OCI-LY7 (cell line): Measurements from ENCODE around the gene CARD10. TPM values are rescaled to one million over a fixed set of nuclear protein-coding genes. Genes with fewer than 3 reads are reported as not detected.

Experiments
- BruUV-seq: library from RNA; stranded (reverse); fragments of 400-500 nt; replicated peaks from 2 replicates; lab custom pipeline; 2021; lab: Mats Ljungman, UMichigan
- CTCF ChIA-PET: fragments of 300-600 bp; sonication (Branson Sonifier 250); formaldehyde crosslinking; loops from one replicate; lab custom pipeline; 2022; ENCODE audit warnings: antibody characterized with exemption; ENCODE audit not compliant: unreplicated experiment; lab: Charles Lee
- POLR2A ChIA-PET: fragments of 300-600 bp; sonication (Branson Sonifier 250); formaldehyde crosslinking; loops from one replicate; lab custom pipeline; 2022; ENCODE audit warnings: antibody characterized with exemption; lab: Charles Lee
- DNase-seq: peaks from one replicate; pipeline ENCODE4 v3.0.0-alpha.2; 2015; ENCODE audit warnings: low spot score
- H2AFZ ChIP-seq: fragments of 200-600 bp; sonication (generic), shearing (Covaris generic); 2 replicates; pipeline ENCODE4 v1.6.1; 2014; ENCODE audit warnings: mild to moderate bottlenecking, antibody characterized with exemption, low read length, moderate library complexity
- H3K27ac ChIP-seq: fragments of 200-600 bp; sonication (generic); 2 replicates; pipeline ENCODE4 v1.5.1; 2014; ENCODE audit warnings: mixed run types, low read depth, mild to moderate bottlenecking, moderate library complexity, low read length, inconsistent platforms; ENCODE audit not compliant: poor library complexity, severe bottlenecking
- H3K36me3 ChIP-seq: fragments of 200-600 bp; sonication (generic); 2 replicates; pipeline ENCODE4 v1.6.1; 2014; ENCODE audit warnings: mild to moderate bottlenecking, antibody characterized with exemption, low read length, moderate library complexity, mixed read lengths; ENCODE audit not compliant: insufficient read depth
- H3K4me1 ChIP-seq: fragments of 200-600 bp; sonication (generic); 2 replicates; pipeline ENCODE4 v1.5.1; 2014; ENCODE audit warnings: mild to moderate bottlenecking, low read length; ENCODE audit not compliant: insufficient read depth, poor library complexity, severe bottlenecking
- H3K4me2 ChIP-seq: fragments of 200-600 bp; sonication (generic); 2 replicates; pipeline ENCODE4 v1.6.1; 2014; ENCODE audit warnings: mild to moderate bottlenecking, low read length
- H3K4me3 ChIP-seq: fragments of 200-600 bp; sonication (generic); 2 replicates; pipeline ENCODE4 v1.5.1; 2014; ENCODE audit warnings: mild to moderate bottlenecking, low read depth, low read length; ENCODE audit not compliant: poor library complexity, severe bottlenecking
- H3K79me2 ChIP-seq: fragments of 200-600 bp; sonication (generic); 2 replicates; pipeline ENCODE4 v1.6.1; 2016; ENCODE audit warnings: low read depth, mild to moderate bottlenecking, low read length, moderate library complexity, mixed read lengths; ENCODE audit not compliant: insufficient read depth
- H3K9me2 ChIP-seq: fragments of 200-600 bp; sonication (generic); 2 replicates; pipeline ENCODE4 v1.6.1; 2016; ENCODE audit warnings: mild to moderate bottlenecking, low read length, mixed read lengths; ENCODE audit not compliant: insufficient read depth
- H3K9me3 ChIP-seq: fragments of 200-600 bp; sonication (generic); 2 replicates; pipeline ENCODE4 v1.6.1; 2014; ENCODE audit warnings: mild to moderate bottlenecking, mixed run types, low read length, mixed read lengths
- H4K20me1 ChIP-seq: fragments of 200-600 bp; sonication (generic); 2 replicates; pipeline ENCODE4 v1.6.1; 2014; ENCODE audit warnings: mild to moderate bottlenecking, antibody characterized with exemption, low read length, moderate library complexity, mixed read lengths; ENCODE audit not compliant: insufficient read depth
- CTCF ChIP-seq: fragments of 200-600 bp; sonication (generic); conservative IDR thresholded peaks from 2 replicates; pipeline ENCODE4 v1.5.1; 2014; ENCODE audit warnings: mild to moderate bottlenecking, antibody characterized with exemption, low read length, moderate library complexity, mixed read lengths
- EZH2phosphoT487 ChIP-seq: fragments of 200-600 bp; sonication (generic); IDR thresholded peaks from 2 replicates; pipeline ENCODE4 v1.6.1; 2018; ENCODE audit warnings: low read depth, borderline replicate concordance, mild to moderate bottlenecking, mixed run types, antibody characterized with exemption, low read length, moderate library complexity, mixed read lengths
- intact Hi-C: fragments of 100-400 bp; cut with micrococcal nuclease; formaldehyde crosslinking; loops from one replicate; pipeline ENCODE4 v1.10.0; 2022; ENCODE audit not compliant: unreplicated experiment
- total RNA-seq, 2 experiments: library from RNA; depleted of rRNA in 1 of 2; stranded (reverse); fragments of >200 nt in 1 of 2; shearing (Covaris generic) in 1 of 2; gene quantifications; 2 replicates each; pipeline ENCODE4 v1.2.3, GENCODE V29; 2014 to 2022

The CARD10 gene
- total RNA-seq, 2 experiments from 2014 or later, result 2.8 to 4.0 TPM

- DNase-seq, result no peak
- Histone ChIP-seq H3K9me3 (no peaks in the 10 kb centered on the region), H3K79me2 (no peaks in the 10 kb centered on the region), H3K4me2 (no peak overlapping the region), H3K4me1 (peaks cover 10% of the 10 kb centered on the region), H3K4me3 (no peak overlapping the region), H3K9me2 (no peaks in the 10 kb centered on the region), H3K36me3 (no peaks in the 10 kb centered on the region), H4K20me1 (no peaks in the 10 kb centered on the region), H3K27ac (no peak overlapping the region), H2AFZ (no peak overlapping the region)
- no TSS peak for BruUV-seq
- POLR2A ChIA-PET, result no interaction called here
- intact Hi-C loops, result no loop called here
- CTCF ChIA-PET, result no interaction called here
- no peak for TF ChIP-seq EZH2phosphoT487
- TF ChIP-seq CTCF, result no peak
Measured at GRCh38 chr22:37500745-37501609, 18.2 kb downstream of the CARD10 start.

GRCh38 chr22:37499789-37500540, 19.2 kb downstream of the CARD10 start:
- H3K9me2 ChIP-seq, result no peaks in the 10 kb centered on the region
- no peak overlapping the region for H2AFZ ChIP-seq
- no peaks in the 10 kb centered on the region for H4K20me1 ChIP-seq
- DNase-seq, result no peak
- no peak overlapping the region for H3K4me2 ChIP-seq
- intact Hi-C loops, result loop anchor here (5.0 kb wide), 1 partner anchor 38 kb away; no protein-coding TSS in a partner anchor
- no peak overlapping the region for H3K27ac ChIP-seq
- H3K9me3 ChIP-seq, result no peaks in the 10 kb centered on the region
- CTCF ChIA-PET, result interaction anchor here (0.5 to 0.6 kb wide), 2 partner anchors 27 to 62 kb away, joined by 3 to 5 read pairs; no protein-coding TSS in a partner anchor
- H3K36me3 ChIP-seq, result no peaks in the 10 kb centered on the region
- no TSS peak for BruUV-seq
- H3K79me2 ChIP-seq, result no peaks in the 10 kb centered on the region
- POLR2A ChIA-PET, result interaction anchor here (0.6 kb wide), 1 partner anchor 59 kb away, joined by 7 read pairs; no protein-coding TSS in a partner anchor
- H3K4me3 ChIP-seq, result no peak overlapping the region
- H3K4me1 ChIP-seq, result peaks cover 10% of the 10 kb centered on the region
- no peak for TF ChIP-seq EZH2phosphoT487
- no peak for TF ChIP-seq CTCF
